Stimulated activated CD8-positive, alpha-beta memory T cell treated with anti-CD3 and anti-CD28 coated beads, Interleukin-7, amount 100 ng/mL, for 4 hours (primary cell): ENCODE results near the gene C2CD2L.
"Not testable (repeated sequence)": the region's sequence is repeated elsewhere in the genome, so short reads cannot be mapped to it uniquely, and the experiment has no call there.

Experiments used
- DNase-seq, 2 donors: peaks; one replicate each; pipeline ENCODE4 v3.0.0-alpha.2; 2020; ENCODE audit warnings: low read depth in 2 of 2

Gene C2CD2L

DNA sequence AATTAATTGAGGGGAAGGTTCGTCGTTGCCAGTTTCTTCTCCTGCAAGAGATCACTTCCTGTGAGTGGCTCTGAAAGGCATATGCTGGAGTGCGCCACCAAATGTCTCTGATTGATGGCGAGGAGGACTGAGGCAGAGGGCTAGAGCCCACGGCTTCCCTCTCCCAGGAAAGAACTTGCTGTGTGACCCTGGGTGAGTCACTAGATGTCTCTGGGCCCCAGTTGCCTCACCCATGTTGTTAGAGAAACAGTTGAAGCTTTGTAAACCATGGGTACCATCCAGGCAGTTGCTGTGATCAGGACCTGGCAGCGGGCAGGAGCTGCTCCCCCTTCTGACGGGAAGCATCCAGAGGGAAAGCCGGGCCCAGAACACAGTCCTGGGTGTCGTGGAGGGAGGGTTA lies 44.9 kb downstream of the C2CD2L start:
- DNase-seq = no peak

GRCh38 chr11:119152604-119153003 lies 45.5 kb downstream of the C2CD2L start:
- DNase-seq = no peak

GRCh38 chr11:119153049-119153818 lies 46.1 kb downstream of the C2CD2L start:
- no peak for DNase-seq

- DNase-seq = no peak
Measured at GRCh38 chr11:119154178-119154577, 47.0 kb downstream of the C2CD2L start.

DNA sequence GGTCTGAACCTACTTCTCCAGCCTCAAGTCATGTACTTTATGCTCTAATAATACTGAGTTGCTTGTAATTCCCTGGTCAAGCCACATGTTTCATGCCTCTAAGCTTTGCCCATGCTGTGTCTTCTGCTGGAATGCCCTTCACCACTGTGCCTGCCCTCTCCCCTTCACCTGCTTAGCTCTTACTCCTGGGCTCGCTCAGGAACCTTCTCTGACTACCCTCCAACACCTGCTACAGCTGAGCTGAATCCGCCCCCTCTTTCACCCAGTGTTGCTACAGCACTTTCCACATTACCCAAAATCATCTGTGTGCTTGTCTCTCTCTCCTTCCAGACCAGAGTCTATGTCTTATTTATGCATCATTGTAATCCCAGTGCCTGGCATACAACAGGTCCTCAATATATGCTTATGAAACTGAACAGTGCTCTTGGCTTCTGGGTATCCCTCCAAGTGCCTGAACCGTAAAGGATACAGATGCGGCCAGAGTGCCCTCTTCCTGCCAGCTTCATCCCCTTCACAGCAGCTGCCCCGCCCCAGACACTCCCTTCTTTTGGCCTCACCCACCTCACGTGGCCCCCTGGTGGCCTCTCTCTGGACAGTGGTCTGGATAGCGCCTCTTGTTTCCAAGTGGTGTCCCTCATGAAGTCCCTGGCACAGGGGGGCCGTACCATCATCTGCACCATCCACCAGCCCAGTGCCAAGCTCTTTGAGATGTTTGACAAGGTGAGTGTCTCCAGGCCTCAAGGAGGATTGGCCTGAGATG lies 48.8 kb downstream of the C2CD2L start:
- no peak for DNase-seq

- no peak for DNase-seq
Measured at GRCh38 chr11:119156496-119156895, 49.4 kb downstream of the C2CD2L start.

- no peak for DNase-seq
Measured at GRCh38 chr11:119157063-119157462, 49.9 kb downstream of the C2CD2L start.

DNA sequence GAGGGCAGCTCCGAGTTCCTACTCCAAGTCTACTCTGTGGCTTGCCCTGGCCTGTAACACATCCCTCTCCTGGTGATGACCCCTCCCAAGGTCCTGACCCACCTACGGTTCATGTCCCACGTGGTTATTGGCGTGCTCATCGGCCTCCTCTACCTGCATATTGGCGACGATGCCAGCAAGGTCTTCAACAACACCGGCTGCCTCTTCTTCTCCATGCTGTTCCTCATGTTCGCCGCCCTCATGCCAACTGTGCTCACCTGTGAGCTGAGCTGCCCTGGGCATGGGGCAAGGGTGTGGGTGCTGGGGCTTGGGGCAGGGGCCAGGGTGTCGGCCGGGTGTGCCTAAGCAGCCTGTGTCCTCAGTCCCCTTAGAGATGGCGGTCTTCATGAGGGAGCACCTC lies 51.3 kb downstream of the C2CD2L start:
- DNase-seq = no peak

DNA sequence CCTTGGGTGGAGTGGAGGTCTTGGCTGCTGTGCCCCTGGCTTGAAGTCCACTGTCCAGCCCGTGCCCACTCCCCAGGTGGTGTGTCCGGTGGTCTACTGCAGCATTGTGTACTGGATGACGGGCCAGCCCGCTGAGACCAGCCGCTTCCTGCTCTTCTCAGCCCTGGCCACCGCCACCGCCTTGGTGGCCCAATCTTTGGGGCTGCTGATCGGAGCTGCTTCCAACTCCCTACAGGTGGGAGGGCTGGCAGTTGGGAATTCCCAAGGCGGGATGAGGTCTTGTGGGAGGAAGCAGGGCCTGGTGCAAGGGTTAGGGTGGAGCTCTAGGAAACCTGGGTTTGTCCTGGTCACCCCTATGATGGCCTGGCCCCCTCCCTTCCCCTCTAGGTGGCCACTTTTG lies 53.0 kb downstream of the C2CD2L start:
- no peak for DNase-seq

GRCh38 chr11:119161871-119162270 lies 54.7 kb downstream of the C2CD2L start:
- DNase-seq = no peak

GRCh38 chr11:119166368-119167076 lies 59.4 kb downstream of the C2CD2L start:
- no peak for DNase-seq

- not testable (repeated sequence) for DNase-seq
Measured at GRCh38 chr11:119167077-119167458, 59.9 kb downstream of the C2CD2L start.

DNA sequence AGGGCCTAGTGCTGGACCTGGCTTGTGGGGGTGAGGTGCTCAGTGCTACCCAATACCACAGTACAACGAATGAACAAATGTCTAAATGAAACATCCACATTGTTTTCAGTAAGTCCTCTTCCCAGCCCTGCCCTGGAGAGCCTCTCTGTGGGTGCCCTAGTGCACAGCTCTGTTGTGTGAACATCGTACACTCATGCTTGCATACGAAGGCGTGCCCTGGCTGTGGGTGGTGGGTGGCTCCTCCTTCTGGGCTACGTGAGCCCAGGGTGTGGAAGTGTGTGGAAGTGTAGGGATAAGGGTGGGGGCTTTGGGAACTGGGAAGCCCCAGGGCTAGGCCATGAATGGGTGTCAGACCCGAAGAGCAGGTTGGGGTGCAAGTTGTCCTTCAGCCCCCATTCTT lies 60.8 kb downstream of the C2CD2L start:
- no peak for DNase-seq
